GM19467 (cell line): ENCODE data around the gene PSMD6.
A peak's percentile ranks its signal among the peaks of the same experiment; 100 is the strongest.

Experiments
- ATAC-seq: cut with Tn5 transposase; IDR thresholded peaks from one replicate; pipeline ENCODE4 v1.9.1; 2021; ENCODE audit warnings: mild to moderate bottlenecking, moderate library complexity; ENCODE audit not compliant: unreplicated experiment

The PSMD6 gene

DNA sequence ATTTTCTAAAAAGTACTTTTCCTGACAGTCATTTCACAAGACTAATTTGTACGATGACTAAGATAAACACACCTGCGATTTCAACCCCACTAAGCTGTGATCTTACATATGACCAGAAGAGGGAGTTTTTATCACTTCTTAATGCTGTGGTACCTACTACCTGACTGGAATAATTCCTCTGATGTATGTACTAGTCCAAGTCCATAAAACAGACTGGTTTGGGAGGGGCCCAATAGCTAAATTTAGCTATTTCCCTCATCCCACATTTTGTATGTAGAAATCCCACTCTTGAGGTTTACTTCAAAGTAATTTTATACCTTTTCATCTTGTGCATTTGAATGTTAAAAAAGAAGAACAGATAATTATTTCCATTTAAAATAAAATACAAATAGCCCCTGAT, 61.4 kb downstream of the PSMD6 start:
- ATAC-seq, result peak; percentile 57
